Ramos (cell line): ENCODE data around the gene TFR2.

ENCODE experiments used
- in situ Hi-C: fragments of 300-500 bp; cut with MboI; formaldehyde crosslinking; loops from one replicate; pipeline ENCODE4 v1.14.3; 2022; ENCODE audit warnings: low sequenced_read_pairs; ENCODE audit not compliant: unreplicated experiment

TFR2 gene

GRCh38 chr7:100575746-100576383, 65.5 kb downstream of the TFR2 start:
- in situ Hi-C loops, result no loop called here

GRCh38 chr7:100575206-100575631, 66.1 kb downstream of the TFR2 start:
- in situ Hi-C loops, result no loop called here

GRCh38 chr7:100574362-100575205, 66.8 kb downstream of the TFR2 start:
- in situ Hi-C loops, result no loop called here

- in situ Hi-C loops, result no loop called here
These were observed 67.5 kb downstream of the TFR2 start, which contains the start of gene SAP25 for GRCh38 chr7:100573691-100574361. Gene SAP25 (minus strand): TSS chr7:100573900. CDS start chr7:100573742, 158 bp downstream.

- in situ Hi-C loops, result no loop called here
These were observed 68.2 kb downstream of the TFR2 start for GRCh38 chr7:100572949-100573675.

GRCh38 chr7:100572281-100572948, 68.9 kb downstream of the TFR2 start:
- in situ Hi-C loops, result no loop called here

- in situ Hi-C loops, result no loop called here
These were observed 69.6 kb downstream of the TFR2 start for GRCh38 chr7:100571829-100572116.

- in situ Hi-C loops, result no loop called here
These were observed 70.2 kb downstream of the TFR2 start for GRCh38 chr7:100570954-100571828.
